Astrocyte (in vitro differentiated cells and primary cell): Measurements from ENCODE around the gene FOXP2. TPM values are rescaled to one million over a fixed set of nuclear protein-coding genes. Genes with fewer than 3 reads are reported as not detected.
A peak's percentile ranks its signal among the peaks of the same experiment; 100 is the strongest.

Experiments used
- DNase-seq: peaks from one replicate; pipeline ENCODE4 v3.0.0-alpha.2; 2010; ENCODE audit warnings: low read depth
- FAIRE-seq: peaks from 2 replicates; lab custom pipeline; 2011; peaks lifted over from hg19 to GRCh38; lab: Jason Lieb, UNC
- H2AFZ ChIP-seq: 2 replicates; pipeline ENCODE4 v1.6.0; 2012; ENCODE audit warnings: low read depth, low read length, inconsistent platforms
- H3K27ac ChIP-seq: 2 replicates; pipeline ENCODE4 v1.5.1; 2011; ENCODE audit warnings: low read depth, low read length, inconsistent platforms
- H3K27me3 ChIP-seq: 2 replicates; pipeline ENCODE4 v1.6.0; 2011; ENCODE audit warnings: low read length, inconsistent platforms; ENCODE audit not compliant: insufficient read depth
- H3K36me3 ChIP-seq: 2 replicates; pipeline ENCODE4 v1.5.1; 2011; ENCODE audit warnings: low read length, inconsistent platforms; ENCODE audit not compliant: insufficient read depth
- H3K4me1 ChIP-seq: 2 replicates; pipeline ENCODE4 v1.5.1; 2011; ENCODE audit warnings: low read length, inconsistent platforms; ENCODE audit not compliant: insufficient read depth
- H3K4me2 ChIP-seq: 2 replicates; pipeline ENCODE4 v1.6.0; 2012; ENCODE audit warnings: low read length, inconsistent platforms
- H3K4me3 ChIP-seq: 2 replicates; pipeline ENCODE4 v1.5.1; 2011; ENCODE audit warnings: low read depth, mild to moderate bottlenecking, low read length, inconsistent platforms; ENCODE audit not compliant: insufficient read depth
- H3K79me2 ChIP-seq: 2 replicates; pipeline ENCODE4 v1.6.0; 2012; ENCODE audit warnings: mild to moderate bottlenecking, low read length, inconsistent platforms; ENCODE audit not compliant: insufficient read depth
- H3K9ac ChIP-seq: 2 replicates; pipeline ENCODE4 v1.6.0; 2012; ENCODE audit warnings: mild to moderate bottlenecking, low read length, inconsistent platforms
- H3K9me3 ChIP-seq: 2 replicates; pipeline ENCODE4 v1.5.1; 2012; ENCODE audit warnings: low read depth, mild to moderate bottlenecking, low read length, inconsistent platforms; ENCODE audit not compliant: insufficient read depth
- H4K20me1 ChIP-seq: 2 replicates; pipeline ENCODE4 v1.6.0; 2012; ENCODE audit warnings: low read length, inconsistent platforms; ENCODE audit not compliant: insufficient read depth
- H3K27ac Mint-ChIP-seq: one replicate; pipeline ENCODE4 v1.8.0; 2021; ENCODE audit warnings: mild to moderate bottlenecking, mixed read lengths; ENCODE audit not compliant: unreplicated experiment
- H3K27me3 Mint-ChIP-seq: one replicate; pipeline ENCODE4 v1.8.0; 2021; ENCODE audit warnings: low read depth, mixed read lengths; ENCODE audit not compliant: unreplicated experiment
- H3K36me3 Mint-ChIP-seq: one replicate; pipeline ENCODE4 v1.8.0; 2021; ENCODE audit warnings: low read depth, mixed read lengths; ENCODE audit not compliant: unreplicated experiment
- H3K4me1 Mint-ChIP-seq: one replicate; pipeline ENCODE4 v1.8.0; 2021; ENCODE audit warnings: low read depth, mixed read lengths; ENCODE audit not compliant: unreplicated experiment
- H3K4me3 Mint-ChIP-seq: one replicate; pipeline ENCODE4 v1.8.0; 2021; ENCODE audit warnings: mild to moderate bottlenecking, moderate library complexity, mixed read lengths; ENCODE audit not compliant: unreplicated experiment
- H3K9me3 Mint-ChIP-seq: one replicate; pipeline ENCODE4 v1.8.0; 2021; ENCODE audit warnings: mild to moderate bottlenecking, mixed read lengths; ENCODE audit not compliant: unreplicated experiment
- CTCF ChIP-seq: IDR thresholded peaks from 2 replicates; pipeline ENCODE4 v1.5.1; 2011; ENCODE audit warnings: low read depth, mild to moderate bottlenecking, inconsistent platforms, low read length, moderate library complexity; ENCODE audit not compliant: insufficient read depth
- EZH2 ChIP-seq: IDR thresholded peaks from 2 replicates; pipeline ENCODE4 v1.6.1; 2012; ENCODE audit warnings: mild to moderate bottlenecking, low read length, inconsistent platforms; ENCODE audit not compliant: insufficient read depth
- total RNA-seq: library from RNA; stranded (reverse); gene quantifications from 2 replicates; pipeline ENCODE4 v1.2.1, GENCODE V29; 2021

FOXP2 gene
- total RNA-seq, 1 donor from 2014 or later: 3.4 TPM

- H3K27ac Mint-ChIP-seq: no peak overlapping the region
- no peaks in the 10 kb centered on the region for H3K36me3 Mint-ChIP-seq
- Histone ChIP-seq H3K4me2 (no peak overlapping the region), H4K20me1 (no peaks in the 10 kb centered on the region), H3K9me3 (no peaks in the 10 kb centered on the region), H3K4me3 (no peak overlapping the region), H3K4me1 (no peaks in the 10 kb centered on the region), H3K36me3 (no peaks in the 10 kb centered on the region), H3K79me2 (no peaks in the 10 kb centered on the region), H2AFZ (no peak overlapping the region), H3K9ac (no peak overlapping the region), H3K27me3 (no peaks in the 10 kb centered on the region), H3K27ac (no peak overlapping the region)
- DNase-seq (no peak), FAIRE-seq (no peak)
- no peaks in the 10 kb centered on the region for H3K27me3 Mint-ChIP-seq
- no peak overlapping the region for H3K4me3 Mint-ChIP-seq
- H3K9me3 Mint-ChIP-seq: peaks cover 2% of the 10 kb centered on the region
- TF ChIP-seq CTCF (no peak), EZH2 (no peak)
- H3K4me1 Mint-ChIP-seq: no peaks in the 10 kb centered on the region
Observed at GRCh38 chr7:114431189-114431588, 16.6 kb downstream of the FOXP2 start.

- Histone ChIP-seq H3K27me3 (no peaks in the 10 kb centered on the region), H3K4me1 (no peaks in the 10 kb centered on the region), H4K20me1 (no peaks in the 10 kb centered on the region), H3K4me2 (no peak overlapping the region), H3K36me3 (no peaks in the 10 kb centered on the region), H2AFZ (no peak overlapping the region), H3K27ac (no peak overlapping the region), H3K4me3 (no peak overlapping the region), H3K79me2 (no peaks in the 10 kb centered on the region), H3K9ac (no peak overlapping the region), H3K9me3 (no peaks in the 10 kb centered on the region)
- no peak overlapping the region for H3K27ac Mint-ChIP-seq
- no peaks in the 10 kb centered on the region for H3K4me1 Mint-ChIP-seq
- DNase-seq (no peak), FAIRE-seq (no peak)
- H3K27me3 Mint-ChIP-seq: no peaks in the 10 kb centered on the region
- no peak overlapping the region for H3K4me3 Mint-ChIP-seq
- TF ChIP-seq EZH2: no peak
- no peak for TF ChIP-seq CTCF
- no peaks in the 10 kb centered on the region for H3K36me3 Mint-ChIP-seq
- peaks cover 2% of the 10 kb centered on the region for H3K9me3 Mint-ChIP-seq
Observed at GRCh38 chr7:114432061-114432460, 17.4 kb downstream of the FOXP2 start.

GRCh38 chr7:114432703-114433102 lies 18.1 kb downstream of the FOXP2 start:
- Histone ChIP-seq H2AFZ (no peak overlapping the region), H4K20me1 (no peaks in the 10 kb centered on the region), H3K27me3 (no peaks in the 10 kb centered on the region), H3K9ac (no peak overlapping the region), H3K9me3 (no peaks in the 10 kb centered on the region), H3K4me2 (no peak overlapping the region), H3K4me1 (no peaks in the 10 kb centered on the region), H3K27ac (no peak overlapping the region), H3K4me3 (no peak overlapping the region), H3K79me2 (no peaks in the 10 kb centered on the region), H3K36me3 (no peaks in the 10 kb centered on the region)
- TF ChIP-seq CTCF (no peak), EZH2 (no peak)
- Mint-ChIP-seq H3K4me1 (no peaks in the 10 kb centered on the region), H3K4me3 (no peak overlapping the region), H3K27me3 (no peaks in the 10 kb centered on the region), H3K9me3 (peaks cover 2% of the 10 kb centered on the region), H3K27ac (no peak overlapping the region), H3K36me3 (no peaks in the 10 kb centered on the region)
- DNase-seq: no peak
- FAIRE-seq: peak; percentile 13
